Measurements from ENCODE around the gene TREX2. TPM values are rescaled to one million over a fixed set of nuclear protein-coding genes. Genes with fewer than 3 reads are reported as not detected.

Gene TREX2
- total and polyA plus RNA-seq, 10 of the 15 experiments (the other 5 are each of a cell fraction or from before 2014, with no cell fraction given) = 0.09 to 0.97 (median 0.60) TPM; not detected in 3

DNA sequence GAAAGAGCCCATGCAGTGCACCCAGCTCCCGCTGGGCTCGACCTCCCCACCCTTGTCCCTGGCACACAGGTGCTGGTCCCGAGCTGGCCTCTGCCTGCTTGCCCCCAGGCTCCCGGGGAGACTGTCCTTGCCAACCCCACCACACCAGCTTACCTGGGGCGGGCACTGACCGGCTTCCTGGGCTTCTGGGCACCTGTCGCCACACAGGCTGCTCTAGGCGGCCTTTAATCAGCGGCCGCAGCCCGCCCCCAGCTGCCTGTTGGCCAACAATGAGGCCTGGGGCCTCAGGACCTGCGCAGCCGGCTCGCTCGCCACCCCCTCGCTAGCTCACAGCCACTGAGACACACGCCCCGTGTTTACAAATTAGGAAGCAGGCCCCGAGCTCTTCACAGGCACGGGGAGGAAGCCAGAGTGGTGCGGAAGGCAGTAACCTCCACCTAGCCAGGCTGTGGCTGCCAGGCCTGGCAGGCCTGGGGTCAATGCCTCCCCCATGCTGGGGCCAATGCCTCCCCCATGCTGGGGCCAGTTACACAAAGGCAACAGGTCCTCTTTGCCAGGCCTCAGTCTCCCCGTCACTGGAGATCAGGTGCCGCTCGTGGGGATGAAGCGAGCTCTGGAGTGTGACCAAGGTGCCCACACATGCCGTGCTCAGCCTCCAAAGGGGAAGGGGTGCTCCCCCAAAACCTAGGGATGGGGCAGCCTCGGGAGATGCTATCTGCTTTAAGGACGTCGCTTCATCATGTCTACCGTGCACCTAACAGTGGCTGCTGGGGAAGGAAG lies at the start of gene TREX2 (continued):
- no peak for TF ChIP-seq NR2C2 (IDR thresholded peaks at IDR 0.05; ENCODE audit: borderline replicate concordance, control insufficient read depth, insufficient read length, low read depth)

DNA sequence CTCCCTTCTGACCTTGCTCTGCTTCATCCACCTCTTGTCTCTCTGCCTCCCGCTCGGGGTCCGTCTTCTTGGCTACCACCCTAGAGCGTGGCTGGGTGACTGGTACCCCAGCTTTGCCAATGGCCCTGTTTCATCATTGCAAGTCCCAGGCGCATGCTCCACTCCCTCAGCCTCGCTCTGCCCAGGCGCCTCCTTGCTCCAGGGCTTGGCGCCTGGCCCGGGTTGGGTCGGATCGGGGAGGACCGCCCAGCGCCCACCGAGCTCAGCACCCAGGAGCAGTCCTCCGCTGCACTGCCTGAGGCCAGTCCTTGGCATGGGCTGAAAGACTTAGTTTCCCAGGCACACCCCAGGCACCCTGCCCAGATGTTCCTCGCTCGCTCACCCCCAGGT lies 49.5 kb upstream of the TREX2 start:
- DNase-seq (ENCODE audit: low read depth, low spot score) (no peak), ATAC-seq (no peak), FAIRE-seq (no peak)
- SMC1A ChIA-PET (ENCODE audit: uncharacterized antibody, unreplicated experiment) = no interaction called here
- RAD21 ChIA-PET (ENCODE audit: unreplicated experiment) = no interaction called here
- Histone ChIP-seq H3K9me3 (replicated peaks; ENCODE audit: control insufficient read depth, insufficient read depth, low read length) (no peaks in the 10 kb centered on the region; the same call in 2 of the 3 replicates), H3K4me2 (ENCODE audit: control insufficient read depth, insufficient read depth) (no peak overlapping the region), H4K20me1 (ENCODE audit: control insufficient read depth, insufficient read depth) (no peaks in the 10 kb centered on the region), H3K27me3 (replicated peaks in 1 of 2; ENCODE audit: control insufficient read depth in 2 of 2, insufficient read depth in 2 of 2, low read length in 1 of 2) (no peaks in the 10 kb centered on the region), H2AFZ (ENCODE audit: control insufficient read depth, low read depth, low read length) (no peak overlapping the region), H3K27ac (ENCODE audit: control insufficient read depth, insufficient read depth) (no peak overlapping the region), H3K9ac (ENCODE audit: control insufficient read depth, insufficient read depth, low read length) (no peak overlapping the region), H3K36me3 (ENCODE audit: control insufficient read depth in 2 of 2, insufficient read depth in 2 of 2, low read length in 1 of 2) (no peaks in the 10 kb centered on the region), H3K4me1 (ENCODE audit: control insufficient read depth, insufficient read depth, low read length) (no peaks in the 10 kb centered on the region), H3K4me3 (no peak overlapping the region), H3K79me2 (ENCODE audit: control insufficient read depth, insufficient read depth, low read length) (no peaks in the 10 kb centered on the region)
- POLR2A ChIA-PET = no interaction called here
- no peak for TF ChIP-seq POLR2AphosphoS5 (IDR thresholded peaks at IDR 0.05; ENCODE audit: low read length)
- TF ChIP-seq RBBP5 (conservative IDR thresholded peaks at IDR 0.05) = no peak
- no peak for TF ChIP-seq CBX3 (IDR thresholded peaks at IDR 0.05; ENCODE audit: borderline replicate concordance, low read depth)
- TF ChIP-seq CHD4 (IDR thresholded peaks at IDR 0.05) = no peak
- no peak for TF ChIP-seq RCOR1 (conservative IDR thresholded peaks at IDR 0.05; ENCODE audit: low read depth, low read length)
- TF ChIP-seq ZNF24 (IDR thresholded peaks at IDR 0.05) = no peak
- no peak for TF ChIP-seq MTA3 (IDR thresholded peaks at IDR 0.05; ENCODE audit: borderline replicate concordance, low read length)
- TF ChIP-seq, protein P1, sequence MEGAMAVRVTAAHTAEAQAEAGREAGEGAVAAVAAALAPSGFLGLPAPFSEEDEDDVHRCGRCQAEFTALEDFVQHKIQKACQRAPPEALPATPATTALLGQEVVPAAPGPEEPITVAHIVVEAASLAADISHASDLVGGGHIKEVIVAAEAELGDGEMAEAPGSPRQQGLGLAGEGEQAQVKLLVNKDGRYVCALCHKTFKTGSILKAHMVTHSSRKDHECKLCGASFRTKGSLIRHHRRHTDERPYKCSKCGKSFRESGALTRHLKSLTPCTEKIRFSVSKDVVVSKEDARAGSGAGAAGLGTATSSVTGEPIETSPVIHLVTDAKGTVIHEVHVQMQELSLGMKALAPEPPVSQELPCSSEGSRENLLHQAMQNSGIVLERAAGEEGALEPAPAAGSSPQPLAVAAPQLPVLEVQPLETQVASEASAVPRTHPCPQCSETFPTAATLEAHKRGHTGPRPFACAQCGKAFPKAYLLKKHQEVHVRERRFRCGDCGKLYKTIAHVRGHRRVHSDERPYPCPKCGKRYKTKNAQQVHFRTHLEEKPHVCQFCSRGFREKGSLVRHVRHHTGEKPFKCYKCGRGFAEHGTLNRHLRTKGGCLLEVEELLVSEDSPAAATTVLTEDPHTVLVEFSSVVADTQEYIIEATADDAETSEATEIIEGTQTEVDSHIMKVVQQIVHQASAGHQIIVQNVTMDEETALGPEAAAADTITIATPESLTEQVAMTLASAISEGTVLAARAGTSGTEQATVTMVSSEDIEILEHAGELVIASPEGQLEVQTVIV (IDR thresholded peaks at IDR 0.05; ENCODE audit: borderline replicate concordance, partially characterized antibody) = no peak
- TF ChIP-seq, protein P2, sequence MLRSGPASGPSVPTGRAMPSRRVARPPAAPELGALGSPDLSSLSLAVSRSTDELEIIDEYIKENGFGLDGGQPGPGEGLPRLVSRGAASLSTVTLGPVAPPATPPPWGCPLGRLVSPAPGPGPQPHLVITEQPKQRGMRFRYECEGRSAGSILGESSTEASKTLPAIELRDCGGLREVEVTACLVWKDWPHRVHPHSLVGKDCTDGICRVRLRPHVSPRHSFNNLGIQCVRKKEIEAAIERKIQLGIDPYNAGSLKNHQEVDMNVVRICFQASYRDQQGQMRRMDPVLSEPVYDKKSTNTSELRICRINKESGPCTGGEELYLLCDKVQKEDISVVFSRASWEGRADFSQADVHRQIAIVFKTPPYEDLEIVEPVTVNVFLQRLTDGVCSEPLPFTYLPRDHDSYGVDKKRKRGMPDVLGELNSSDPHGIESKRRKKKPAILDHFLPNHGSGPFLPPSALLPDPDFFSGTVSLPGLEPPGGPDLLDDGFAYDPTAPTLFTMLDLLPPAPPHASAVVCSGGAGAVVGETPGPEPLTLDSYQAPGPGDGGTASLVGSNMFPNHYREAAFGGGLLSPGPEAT (IDR thresholded peaks at IDR 0.05; ENCODE audit: low read depth) = no peak
- TF ChIP-seq BRCA1 (IDR thresholded peaks at IDR 0.05; ENCODE audit: low read depth, low read length) = no peak
- TF ChIP-seq, protein P3, sequence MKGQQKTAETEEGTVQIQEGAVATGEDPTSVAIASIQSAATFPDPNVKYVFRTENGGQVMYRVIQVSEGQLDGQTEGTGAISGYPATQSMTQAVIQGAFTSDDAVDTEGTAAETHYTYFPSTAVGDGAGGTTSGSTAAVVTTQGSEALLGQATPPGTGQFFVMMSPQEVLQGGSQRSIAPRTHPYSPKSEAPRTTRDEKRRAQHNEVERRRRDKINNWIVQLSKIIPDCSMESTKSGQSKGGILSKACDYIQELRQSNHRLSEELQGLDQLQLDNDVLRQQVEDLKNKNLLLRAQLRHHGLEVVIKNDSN (IDR thresholded peaks at IDR 0.05; ENCODE audit: borderline replicate concordance, extremely low read length, insufficient read depth, low read depth, low read length) = no peak
- TF ChIP-seq, protein P4, sequence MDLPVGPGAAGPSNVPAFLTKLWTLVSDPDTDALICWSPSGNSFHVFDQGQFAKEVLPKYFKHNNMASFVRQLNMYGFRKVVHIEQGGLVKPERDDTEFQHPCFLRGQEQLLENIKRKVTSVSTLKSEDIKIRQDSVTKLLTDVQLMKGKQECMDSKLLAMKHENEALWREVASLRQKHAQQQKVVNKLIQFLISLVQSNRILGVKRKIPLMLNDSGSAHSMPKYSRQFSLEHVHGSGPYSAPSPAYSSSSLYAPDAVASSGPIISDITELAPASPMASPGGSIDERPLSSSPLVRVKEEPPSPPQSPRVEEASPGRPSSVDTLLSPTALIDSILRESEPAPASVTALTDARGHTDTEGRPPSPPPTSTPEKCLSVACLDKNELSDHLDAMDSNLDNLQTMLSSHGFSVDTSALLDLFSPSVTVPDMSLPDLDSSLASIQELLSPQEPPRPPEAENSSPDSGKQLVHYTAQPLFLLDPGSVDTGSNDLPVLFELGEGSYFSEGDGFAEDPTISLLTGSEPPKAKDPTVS (IDR thresholded peaks at IDR 0.05; ENCODE audit: low read depth, low read length) = no peak
- TF ChIP-seq PAX5 (IDR thresholded peaks at IDR 0.05; ENCODE audit: borderline replicate concordance, low read depth, low read length) = no peak
- TF ChIP-seq TARDBP (IDR thresholded peaks at IDR 0.05; ENCODE audit: borderline replicate concordance) = no peak
- intact Hi-C loops (cut with micrococcal nuclease; ENCODE audit: unreplicated experiment) = no loop called here
- in situ Hi-C loops (cut with MboI) = no loop called here
- BruUV-seq (replicated peaks) = no TSS peak
- CTCF ChIA-PET = no interaction called here
- WGBS (ENCODE audit: insufficient coverage, insufficient replicate concordance, low lambda C conversion rate, missing lambda C conversion rate) = 55% methylated on average over 17 of the region's 17 CpGs
